GM19455 (cell line): Measurements from ENCODE around the gene MPZL1.
A peak's percentile ranks its signal among the peaks of the same experiment; 100 is the strongest.

Experiments
- ATAC-seq: cut with Tn5 transposase; IDR thresholded peaks from one replicate; pipeline ENCODE4 v1.9.1; 2021; ENCODE audit not compliant: unreplicated experiment

Gene MPZL1

GRCh38 chr1:167695147-167695546 lies 26.6 kb upstream of the MPZL1 start:
- ATAC-seq: no peak

- ATAC-seq: no peak
Observed at GRCh38 chr1:167695756-167696561, 25.8 kb upstream of the MPZL1 start.

GRCh38 chr1:167697667-167698141 lies 24.1 kb upstream of the MPZL1 start:
- ATAC-seq: no peak

GRCh38 chr1:167698313-167698712 lies 23.5 kb upstream of the MPZL1 start:
- ATAC-seq: no peak

GRCh38 chr1:167701510-167701909 lies 20.3 kb upstream of the MPZL1 start:
- ATAC-seq: no peak

GRCh38 chr1:167703557-167703956 lies 18.2 kb upstream of the MPZL1 start:
- no peak for ATAC-seq

GRCh38 chr1:167704715-167705114 lies 17.1 kb upstream of the MPZL1 start:
- ATAC-seq: no peak

GRCh38 chr1:167705250-167705649 lies 16.5 kb upstream of the MPZL1 start:
- ATAC-seq: no peak

GRCh38 chr1:167706363-167706762 lies 15.4 kb upstream of the MPZL1 start:
- ATAC-seq: no peak

- ATAC-seq: peak; percentile 52
Observed at GRCh38 chr1:167706931-167707877, 14.6 kb upstream of the MPZL1 start.

GRCh38 chr1:167707942-167708341 lies 13.8 kb upstream of the MPZL1 start:
- no peak for ATAC-seq

GRCh38 chr1:167708940-167709389 lies 12.8 kb upstream of the MPZL1 start:
- no peak for ATAC-seq

GRCh38 chr1:167710836-167711235 lies 10.9 kb upstream of the MPZL1 start:
- no peak for ATAC-seq

GRCh38 chr1:167711797-167712196 lies 10.0 kb upstream of the MPZL1 start:
- no peak for ATAC-seq

- no peak for ATAC-seq
Observed at GRCh38 chr1:167713330-167714081, 8.3 kb upstream of the MPZL1 start.

GRCh38 chr1:167714098-167714438 lies 7.7 kb upstream of the MPZL1 start:
- ATAC-seq: peak; percentile 51

- ATAC-seq: peak; percentile 51
Observed at GRCh38 chr1:167714439-167715156, 7.2 kb upstream of the MPZL1 start.

- ATAC-seq: peak; percentile 35
Observed at GRCh38 chr1:167715157-167715999, 6.4 kb upstream of the MPZL1 start.

- no peak for ATAC-seq
Observed at GRCh38 chr1:167716000-167716271, 5.8 kb upstream of the MPZL1 start.

- ATAC-seq: no peak
Observed at GRCh38 chr1:167717351-167717750, 4.4 kb upstream of the MPZL1 start.
